ENCODE measurements around the gene CDH22. TPM values are rescaled to one million over a fixed set of nuclear protein-coding genes. Genes with fewer than 3 reads are reported as not detected.

CDH22 gene
- total RNA-seq, 2 donors from 2014 or later: not detected

DNA sequence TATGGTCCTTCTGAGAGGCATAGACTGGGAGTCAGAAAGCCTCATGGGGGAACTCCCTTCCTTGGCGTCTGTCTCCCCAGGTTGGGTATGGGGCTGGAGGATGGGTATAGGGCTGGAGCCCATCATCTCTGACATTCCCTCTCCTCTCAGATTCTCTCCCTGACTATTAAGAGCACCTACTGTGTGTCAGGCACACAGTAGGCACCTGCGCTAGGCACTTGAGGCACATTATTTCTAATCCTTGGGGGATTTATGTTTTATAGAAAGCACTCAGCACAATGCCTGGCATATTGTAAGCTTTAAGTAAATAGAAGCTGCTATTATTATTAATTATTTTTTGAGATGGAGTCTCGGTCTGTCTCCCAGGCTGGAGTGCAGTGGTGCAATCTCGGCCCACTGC is 113.9 kb downstream of the CDH22 start:
- ATAC-seq: no peak
- Mint-ChIP-seq H3K4me1 (ENCODE audit: low read depth in 2 of 2) (peaks cover 0 to 8% of the 10 kb centered on the region in 2 donors), H3K27me3 (peaks cover 21 to 31% of the 10 kb centered on the region in 2 donors), H3K27ac (no peak overlapping the region), H3K36me3 (no peaks in the 10 kb centered on the region), H3K9me3 (no peaks in the 10 kb centered on the region), H3K4me3 (no peak overlapping the region)
- no peak for DNase-seq (ENCODE audit: low spot score)

DNA sequence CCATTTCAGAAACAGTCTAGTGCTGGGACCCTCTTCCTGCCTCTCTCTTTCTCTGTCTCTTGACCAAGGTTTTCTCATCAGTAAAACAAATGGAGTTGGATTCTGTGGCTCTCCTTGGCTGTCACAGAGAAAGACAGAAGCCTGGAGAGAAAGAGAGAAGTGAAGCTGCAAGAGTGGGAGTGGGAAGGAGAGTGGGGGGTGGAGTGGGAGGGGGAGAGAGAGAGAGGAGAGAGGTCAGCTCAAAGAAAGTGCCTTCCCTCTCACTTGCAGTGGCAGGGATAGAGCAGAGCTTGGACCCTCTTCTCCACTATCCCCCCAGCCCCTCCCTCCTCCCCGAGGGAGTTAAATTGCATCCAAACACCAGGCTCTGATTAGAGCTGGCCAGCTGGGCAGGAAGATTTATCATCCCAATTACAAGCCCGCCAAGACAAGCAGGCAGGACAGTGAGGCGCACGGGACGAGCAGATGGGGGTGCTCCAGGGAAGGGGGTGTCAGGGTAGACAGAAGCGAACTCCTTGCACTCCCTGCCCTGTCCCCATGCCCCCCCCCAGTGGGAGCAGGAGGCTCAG is 115.8 kb downstream of the CDH22 start:
- peaks cover 1 to 3% of the 10 kb centered on the region in 2 donors for H3K4me1 Mint-ChIP-seq (ENCODE audit: low read depth in 2 of 2)
- no peaks in the 10 kb centered on the region for H3K36me3 Mint-ChIP-seq
- H3K4me3 Mint-ChIP-seq: no peak overlapping the region
- ATAC-seq (no peak), DNase-seq (ENCODE audit: low spot score) (no peak)
- no peak overlapping the region for H3K27ac Mint-ChIP-seq
- peaks cover 8 to 27% of the 10 kb centered on the region in 2 donors for H3K27me3 Mint-ChIP-seq
- no peaks in the 10 kb centered on the region for H3K9me3 Mint-ChIP-seq

DNA sequence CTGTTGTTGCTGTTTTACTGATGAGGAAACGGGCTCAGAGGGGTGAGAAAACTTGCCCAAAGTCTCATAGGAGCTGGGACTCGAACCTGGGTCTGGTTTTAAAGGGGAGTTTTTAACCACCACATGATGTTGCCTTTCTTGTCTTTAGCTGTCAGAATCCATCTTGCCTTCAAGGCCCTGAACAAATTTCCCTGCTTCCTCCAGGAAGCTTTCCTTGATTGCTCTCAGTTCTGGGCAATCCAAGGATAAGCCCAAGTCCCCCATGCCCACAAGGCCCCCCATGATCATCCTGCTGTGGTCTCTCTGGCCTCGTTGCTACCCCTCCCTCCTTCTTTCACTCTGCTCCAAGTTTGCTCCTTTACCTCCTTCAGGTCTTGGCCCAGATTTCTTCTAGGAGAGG is 116.7 kb downstream of the CDH22 start:
- no peak overlapping the region for H3K4me3 Mint-ChIP-seq
- DNase-seq (ENCODE audit: low spot score) (no peak), ATAC-seq (no peak)
- H3K4me1 Mint-ChIP-seq (ENCODE audit: low read depth in 2 of 2): peaks cover 4 to 8% of the 10 kb centered on the region in 2 donors
- H3K9me3 Mint-ChIP-seq: no peaks in the 10 kb centered on the region
- no peaks in the 10 kb centered on the region for H3K36me3 Mint-ChIP-seq
- H3K27ac Mint-ChIP-seq: no peak overlapping the region
- peaks cover 8 to 33% of the 10 kb centered on the region in 2 donors for H3K27me3 Mint-ChIP-seq

DNA sequence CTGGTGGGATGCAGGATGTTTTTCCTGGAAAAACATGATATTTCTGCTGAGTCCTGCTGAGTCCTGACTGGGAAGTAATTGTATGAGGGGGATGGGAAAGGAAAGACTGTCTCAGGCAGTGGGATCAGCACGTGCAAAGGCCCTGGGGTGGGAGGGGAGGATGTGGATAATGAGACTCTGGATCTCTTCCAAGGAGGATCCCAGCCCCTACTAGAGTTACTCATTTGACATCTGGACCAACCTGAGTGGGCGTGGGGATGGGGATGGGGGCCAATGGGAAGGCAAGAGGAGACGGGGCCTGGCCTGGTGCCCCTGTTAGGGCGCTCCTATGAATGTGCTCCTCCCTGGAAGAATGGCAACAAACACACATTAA is 117.1 kb downstream of the CDH22 start:
- peaks cover 11 to 33% of the 10 kb centered on the region in 2 donors for H3K27me3 Mint-ChIP-seq
- peaks cover 4 to 8% of the 10 kb centered on the region in 2 donors for H3K4me1 Mint-ChIP-seq (ENCODE audit: low read depth in 2 of 2)
- H3K9me3 Mint-ChIP-seq: no peaks in the 10 kb centered on the region
- ATAC-seq (no peak), DNase-seq (ENCODE audit: low spot score) (no peak)
- H3K27ac Mint-ChIP-seq: no peak overlapping the region
- H3K36me3 Mint-ChIP-seq: no peaks in the 10 kb centered on the region
- no peak overlapping the region for H3K4me3 Mint-ChIP-seq

DNA sequence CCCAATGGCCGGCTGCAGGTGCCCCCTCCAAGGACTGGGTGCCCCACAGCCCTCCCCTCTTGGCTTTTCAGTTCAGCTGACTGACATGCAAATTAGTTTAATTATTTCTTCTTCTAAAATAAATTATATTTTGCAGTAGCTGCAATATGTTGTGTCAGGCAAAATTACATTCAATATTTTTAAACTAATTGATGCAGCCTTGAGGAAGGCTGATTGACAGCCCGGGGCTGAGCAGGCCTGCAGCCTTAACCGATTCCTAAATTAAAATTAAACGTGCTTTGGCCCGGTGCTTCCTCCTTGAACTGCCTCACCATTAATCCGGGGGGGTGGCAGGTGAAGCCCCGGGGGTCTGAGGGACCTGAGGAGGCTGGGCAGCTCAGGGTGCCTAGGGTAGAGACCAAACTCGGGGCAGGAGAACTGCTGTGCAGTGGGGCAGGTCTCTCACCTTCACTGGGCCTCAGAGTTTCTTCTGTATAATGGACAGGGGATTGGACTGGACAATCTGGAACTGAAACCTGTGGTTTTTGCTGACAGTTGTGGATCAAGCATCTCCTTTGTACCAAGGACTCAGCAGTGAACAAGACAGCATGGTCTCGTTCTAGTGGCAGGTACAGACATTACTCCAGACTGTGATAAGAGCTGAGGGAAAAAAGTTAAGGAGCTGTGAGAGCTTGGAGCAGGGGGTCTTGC is 117.7 kb downstream of the CDH22 start:
- DNase-seq (ENCODE audit: low spot score): no peak
- no peaks in the 10 kb centered on the region for H3K9me3 Mint-ChIP-seq
- H3K4me1 Mint-ChIP-seq (ENCODE audit: low read depth in 2 of 2): peaks cover 4 to 8% of the 10 kb centered on the region in 2 donors
- H3K27ac Mint-ChIP-seq: no peak overlapping the region
- no peaks in the 10 kb centered on the region for H3K36me3 Mint-ChIP-seq
- H3K27me3 Mint-ChIP-seq: peaks cover 11 to 33% of the 10 kb centered on the region in 2 donors
- ATAC-seq: no peak
- H3K4me3 Mint-ChIP-seq: no peak overlapping the region

DNA sequence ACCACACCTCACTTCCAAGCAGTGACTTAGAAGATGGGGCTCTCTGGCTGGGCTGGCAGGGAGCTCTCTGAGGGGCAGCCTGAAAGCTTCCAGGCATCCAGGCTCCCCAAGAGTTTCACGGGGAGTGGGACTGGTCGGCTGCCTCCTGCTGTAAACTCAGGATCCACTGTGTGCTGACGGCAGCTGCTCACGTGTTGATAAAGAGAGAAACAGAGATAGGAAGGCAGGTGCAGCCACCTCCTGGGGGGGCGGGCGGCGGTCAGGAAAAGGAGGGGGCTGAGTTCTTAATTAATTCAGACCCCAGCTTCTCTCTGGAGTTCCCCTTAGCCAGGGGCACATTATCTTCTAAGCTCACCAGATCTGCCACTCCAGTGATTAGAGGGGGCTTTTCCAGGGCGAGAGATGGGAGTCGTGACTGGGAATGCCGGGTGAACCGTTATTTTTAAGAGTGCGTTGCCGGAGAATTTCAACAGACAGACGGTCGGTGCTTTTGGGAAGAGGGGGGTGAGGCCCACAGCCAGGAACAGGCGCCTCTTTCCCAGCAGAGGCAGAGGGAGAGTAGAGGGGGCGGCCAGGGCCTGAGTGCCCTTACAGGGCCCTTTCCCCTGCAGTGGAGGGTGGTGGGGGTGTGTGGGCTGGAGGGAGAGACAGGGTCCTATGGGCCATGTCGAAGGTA is 119.3 kb downstream of the CDH22 start:
- ATAC-seq: no peak
- Mint-ChIP-seq H3K36me3 (no peaks in the 10 kb centered on the region), H3K27me3 (peaks cover 11 to 36% of the 10 kb centered on the region in 2 donors)

DNA sequence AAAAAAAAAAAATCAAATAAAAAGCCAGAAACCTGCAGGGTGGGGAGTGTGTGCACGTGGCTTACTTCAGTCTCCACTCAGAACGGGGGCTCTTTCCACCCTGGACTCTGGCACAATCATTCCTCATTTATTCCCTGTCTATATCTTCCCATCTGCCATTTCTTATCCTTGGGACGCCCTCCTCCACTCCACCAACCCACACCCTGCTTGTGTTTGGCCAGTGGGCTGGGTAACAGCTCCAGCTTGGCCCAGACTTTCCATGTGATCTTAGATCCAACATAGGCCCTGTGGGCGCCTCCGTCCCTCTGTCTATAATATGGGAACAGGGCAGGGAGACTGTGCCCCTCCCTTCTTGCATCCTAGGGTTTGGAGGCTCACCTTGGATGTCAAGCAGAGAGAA is 122.1 kb downstream of the CDH22 start:
- Mint-ChIP-seq H3K36me3 (no peaks in the 10 kb centered on the region), H3K4me1 (ENCODE audit: low read depth in 2 of 2) (peaks cover 4 to 8% of the 10 kb centered on the region in 2 donors), H3K4me3 (no peak overlapping the region), H3K27ac (no peak overlapping the region), H3K27me3 (peaks cover 6 to 41% of the 10 kb centered on the region in 2 donors), H3K9me3 (no peaks in the 10 kb centered on the region)
- DNase-seq (ENCODE audit: low spot score): no peak
- no peak for ATAC-seq

More for the DNA sequence above, 119.3 kb downstream of the CDH22 start:
- Mint-ChIP-seq H3K4me3 (no peak overlapping the region), H3K27ac (no peak overlapping the region), H3K9me3 (no peaks in the 10 kb centered on the region), H3K4me1 (ENCODE audit: low read depth in 2 of 2) (peaks cover 4 to 8% of the 10 kb centered on the region in 2 donors)
- no peak for DNase-seq (ENCODE audit: low spot score)

DNA sequence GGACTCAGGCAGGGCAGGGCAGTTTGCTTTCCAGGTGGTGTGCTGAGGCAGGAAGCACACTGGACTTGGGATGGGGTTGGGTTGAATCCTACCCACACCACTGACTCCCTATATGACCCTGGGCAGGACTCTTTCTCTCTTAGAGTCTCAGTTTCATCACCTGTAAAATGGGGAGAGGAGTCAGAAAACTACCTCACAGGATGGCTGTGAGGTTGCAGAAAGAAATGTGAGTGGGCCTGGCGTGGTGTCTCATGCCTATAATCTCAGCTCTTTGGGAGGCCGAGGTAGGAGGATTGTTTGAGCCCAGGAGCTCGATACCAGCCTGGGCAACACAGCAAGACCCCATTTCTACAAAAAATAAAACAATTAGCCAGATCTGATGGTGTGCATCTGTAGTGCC is 122.9 kb downstream of the CDH22 start:
- no peak for ATAC-seq
- Mint-ChIP-seq H3K27me3 (peaks cover 6 to 40% of the 10 kb centered on the region in 2 donors), H3K4me1 (ENCODE audit: low read depth in 2 of 2) (peaks cover 4 to 8% of the 10 kb centered on the region in 2 donors), H3K27ac (no peak overlapping the region), H3K36me3 (no peaks in the 10 kb centered on the region), H3K9me3 (no peaks in the 10 kb centered on the region), H3K4me3 (no peak overlapping the region)
- DNase-seq (ENCODE audit: low spot score): no peak

DNA sequence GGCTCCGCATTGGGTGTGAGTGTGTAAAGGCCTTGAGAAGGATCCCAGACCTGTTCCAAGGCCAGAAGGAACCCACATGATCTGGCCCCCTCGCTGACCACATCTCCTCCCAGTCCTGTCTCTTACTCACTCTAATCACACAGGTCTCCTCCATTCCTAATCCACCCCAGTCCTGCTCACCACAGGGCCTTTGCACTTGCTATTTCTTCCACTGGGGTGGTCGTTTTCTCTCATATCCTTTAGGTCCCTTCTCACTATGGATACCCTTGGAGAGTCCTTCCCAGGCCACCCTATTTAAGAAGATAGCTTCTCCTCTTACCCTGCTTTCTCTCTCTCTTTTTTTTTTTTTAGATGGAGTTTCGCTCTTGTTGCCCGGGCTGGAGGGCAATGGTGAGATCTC is 124.5 kb downstream of the CDH22 start:
- no peak overlapping the region for H3K27ac Mint-ChIP-seq
- no peak overlapping the region for H3K4me3 Mint-ChIP-seq
- H3K36me3 Mint-ChIP-seq: no peaks in the 10 kb centered on the region
- no peak for ATAC-seq
- H3K9me3 Mint-ChIP-seq: no peaks in the 10 kb centered on the region
- H3K27me3 Mint-ChIP-seq: peaks cover 13 to 48% of the 10 kb centered on the region in 2 donors
- DNase-seq (ENCODE audit: low spot score): no peak
- H3K4me1 Mint-ChIP-seq (ENCODE audit: low read depth in 2 of 2): peaks cover 4 to 8% of the 10 kb centered on the region in 2 donors

DNA sequence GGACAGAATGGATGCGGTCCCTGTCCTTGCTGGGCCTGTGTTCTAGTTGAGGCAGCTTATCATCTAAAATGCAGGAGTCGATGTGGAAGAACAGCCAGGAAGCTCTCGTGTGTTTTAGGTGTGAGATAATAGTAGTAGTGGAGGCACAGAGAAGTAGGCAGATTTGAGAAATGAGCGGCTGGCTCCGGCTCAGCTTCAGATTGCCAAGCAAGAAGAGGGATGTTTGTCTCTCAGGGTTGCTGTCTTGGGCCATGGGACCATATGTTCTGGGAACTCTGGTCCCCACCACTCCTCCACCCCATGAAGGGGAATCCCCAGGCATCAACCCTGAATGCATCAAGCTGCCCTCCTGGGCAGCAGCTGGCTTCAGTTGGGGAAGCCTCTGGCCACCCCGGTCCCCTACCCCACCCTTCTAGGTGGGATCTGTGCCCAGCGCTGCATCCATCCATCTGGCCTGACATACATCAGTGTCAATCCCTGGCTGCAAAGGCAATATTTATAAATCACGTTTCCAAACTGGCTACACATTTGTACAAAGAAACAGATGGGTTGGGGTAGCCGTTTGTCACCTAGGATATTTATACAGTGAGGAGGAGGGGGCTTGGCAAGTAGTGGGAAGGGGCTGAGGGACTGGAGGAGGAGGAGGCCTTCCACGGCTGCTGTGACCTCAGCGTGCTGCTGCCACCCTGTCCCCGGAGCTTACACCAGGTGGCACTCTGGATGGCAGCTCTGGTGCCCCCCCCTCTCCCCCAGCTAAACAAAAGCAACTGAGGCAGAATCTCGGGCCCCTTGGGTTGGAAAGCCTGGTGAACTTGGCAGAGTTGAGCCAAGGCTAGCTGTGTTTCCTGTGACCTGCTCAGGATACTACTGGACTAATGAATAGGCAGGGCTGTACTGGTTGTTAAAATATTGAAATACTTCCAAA is 125.8 kb downstream of the CDH22 start:
- H3K27ac Mint-ChIP-seq: no peak overlapping the region
- H3K27me3 Mint-ChIP-seq: peaks cover 13 to 42% of the 10 kb centered on the region in 2 donors
- DNase-seq (ENCODE audit: low spot score) (no peak), ATAC-seq (no peak)
- peaks cover 3 to 7% of the 10 kb centered on the region in 2 donors for H3K4me1 Mint-ChIP-seq (ENCODE audit: low read depth in 2 of 2)
- no peaks in the 10 kb centered on the region for H3K9me3 Mint-ChIP-seq
- H3K4me3 Mint-ChIP-seq: no peak overlapping the region
- H3K36me3 Mint-ChIP-seq: no peaks in the 10 kb centered on the region

DNA sequence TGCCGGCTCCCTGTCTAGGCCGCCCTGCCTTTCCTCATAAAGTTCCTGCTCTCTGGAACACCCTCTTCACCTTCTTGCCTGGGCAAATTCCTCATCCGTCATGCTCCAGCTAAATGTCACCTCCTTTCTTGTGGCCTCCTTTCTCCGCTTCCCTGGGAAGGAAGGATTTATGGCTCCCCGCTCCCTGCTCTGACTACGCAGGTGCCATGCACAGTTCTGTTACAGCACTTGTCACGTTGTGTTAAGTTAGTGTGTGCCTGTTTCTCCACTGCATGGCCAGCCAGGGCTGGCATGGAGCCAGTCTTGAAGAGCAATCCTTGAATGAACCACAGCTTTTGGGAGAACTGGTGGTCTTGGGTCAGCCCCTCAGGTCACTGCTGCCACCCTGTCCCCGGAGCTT is 128.4 kb downstream of the CDH22 start:
- no peak for DNase-seq (ENCODE audit: low spot score)
- peaks cover 21 to 49% of the 10 kb centered on the region in 2 donors for H3K27me3 Mint-ChIP-seq
- H3K36me3 Mint-ChIP-seq: no peaks in the 10 kb centered on the region
- no peaks in the 10 kb centered on the region for H3K4me1 Mint-ChIP-seq (ENCODE audit: low read depth in 2 of 2)
- H3K27ac Mint-ChIP-seq: no peak overlapping the region
- ATAC-seq: no peak
- H3K9me3 Mint-ChIP-seq: no peaks in the 10 kb centered on the region
- no peak overlapping the region for H3K4me3 Mint-ChIP-seq

DNA sequence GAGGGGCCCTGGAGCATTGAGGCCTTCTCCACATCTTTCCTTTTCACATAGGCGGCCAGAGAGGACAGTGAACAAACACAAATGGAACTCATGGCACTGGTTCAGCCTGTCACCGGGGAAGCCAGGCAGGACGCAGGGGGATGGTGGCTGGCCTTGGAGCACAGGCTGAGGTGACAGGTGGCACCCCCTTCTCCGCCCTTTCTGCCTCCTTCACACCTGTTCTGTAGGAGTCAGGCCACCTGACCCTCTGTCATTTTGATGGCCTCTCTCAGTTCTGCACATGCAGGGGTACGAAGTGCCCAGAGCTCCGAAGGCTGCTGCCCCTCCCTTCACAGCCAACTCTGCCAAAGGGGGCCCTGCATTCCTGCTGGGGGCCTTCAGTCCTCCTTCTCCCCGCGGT is 129.4 kb downstream of the CDH22 start:
- DNase-seq (ENCODE audit: low spot score) (no peak), ATAC-seq (no peak)
- H3K9me3 Mint-ChIP-seq: no peaks in the 10 kb centered on the region
- H3K27me3 Mint-ChIP-seq: peaks cover 23 to 45% of the 10 kb centered on the region in 2 donors
- H3K27ac Mint-ChIP-seq: no peak overlapping the region
- no peaks in the 10 kb centered on the region for H3K36me3 Mint-ChIP-seq
- no peaks in the 10 kb centered on the region for H3K4me1 Mint-ChIP-seq (ENCODE audit: low read depth in 2 of 2)
- H3K4me3 Mint-ChIP-seq: no peak overlapping the region

DNA sequence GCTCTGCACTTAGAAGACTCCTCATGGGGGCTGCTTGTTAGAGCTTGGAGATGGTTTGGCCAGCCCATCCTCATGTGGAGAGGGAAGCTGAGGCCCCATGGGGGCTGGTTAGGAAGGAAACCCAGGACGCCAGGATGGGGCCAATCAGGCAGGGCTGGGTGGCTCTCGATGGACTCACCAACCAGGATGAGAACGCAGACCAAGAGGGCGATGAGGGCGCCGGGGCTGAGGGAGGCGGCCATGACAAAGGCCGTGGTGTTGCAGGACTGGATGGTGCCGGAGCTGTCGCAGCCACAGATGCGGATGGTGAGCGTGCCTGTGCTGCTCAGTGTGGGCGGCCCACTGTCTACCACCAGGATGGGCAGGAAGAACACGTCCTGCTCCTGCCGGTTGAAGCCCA is 130.5 kb downstream of the CDH22 start:
- H3K4me1 Mint-ChIP-seq (ENCODE audit: low read depth in 2 of 2): no peaks in the 10 kb centered on the region
- no peak overlapping the region for H3K27ac Mint-ChIP-seq
- peaks cover 24 to 44% of the 10 kb centered on the region in 2 donors for H3K27me3 Mint-ChIP-seq
- ATAC-seq: no peak
- no peaks in the 10 kb centered on the region for H3K9me3 Mint-ChIP-seq
- no peak for DNase-seq (ENCODE audit: low spot score)
- H3K36me3 Mint-ChIP-seq: no peaks in the 10 kb centered on the region
- no peak overlapping the region for H3K4me3 Mint-ChIP-seq
